ENCODE data around the gene CTNNA3.
"Not testable (repeated sequence)": the region's sequence is repeated elsewhere in the genome, so short reads cannot be mapped to it uniquely, and the experiment has no call there.

CTNNA3 gene

DNA sequence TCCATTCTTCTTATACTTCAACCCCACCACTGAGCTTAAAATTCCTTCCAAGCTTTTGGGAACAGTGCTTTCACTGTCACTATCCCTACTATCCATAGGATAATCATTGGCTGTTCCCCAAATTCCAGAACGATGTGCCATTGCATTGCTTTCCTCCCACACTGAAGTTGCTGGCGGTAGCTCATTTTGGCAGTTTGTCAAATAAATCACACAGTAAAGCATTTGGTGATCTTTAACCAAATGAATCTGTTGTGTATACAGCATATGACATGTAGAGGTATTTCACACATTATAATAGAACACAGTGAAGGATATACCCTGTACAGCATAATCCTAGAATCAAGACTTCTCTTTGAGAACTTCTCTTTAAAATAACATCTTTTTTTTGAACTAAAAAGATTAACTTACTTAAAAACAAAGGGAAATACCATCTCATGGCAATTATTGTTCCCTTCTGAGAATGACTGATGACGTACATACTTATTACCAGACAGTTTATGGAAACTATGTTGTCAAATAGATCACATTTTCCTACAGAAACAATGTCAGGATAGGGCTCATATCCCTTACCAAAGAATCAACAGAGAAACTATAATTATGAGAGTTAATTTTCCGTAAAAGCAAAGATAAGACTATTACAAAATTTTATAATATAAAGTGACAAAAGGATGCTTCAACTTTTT, 93.6 kb downstream of the CTNNA3 start:
- DNase-seq (ENCODE audit: low read depth) = no peak

- no peak for DNase-seq (ENCODE audit: low read depth)
Observed at GRCh38 chr10:67599597-67599996, 96.4 kb downstream of the CTNNA3 start.

GRCh38 chr10:67596641-67597040, 99.4 kb downstream of the CTNNA3 start:
- DNase-seq (ENCODE audit: low read depth) = no peak

- DNase-seq (ENCODE audit: low read depth) = no peak
Observed at GRCh38 chr10:67587771-67588170, 108.2 kb downstream of the CTNNA3 start.

GRCh38 chr10:67575532-67575931, 120.5 kb downstream of the CTNNA3 start:
- no peak for DNase-seq (ENCODE audit: low read depth)

DNA sequence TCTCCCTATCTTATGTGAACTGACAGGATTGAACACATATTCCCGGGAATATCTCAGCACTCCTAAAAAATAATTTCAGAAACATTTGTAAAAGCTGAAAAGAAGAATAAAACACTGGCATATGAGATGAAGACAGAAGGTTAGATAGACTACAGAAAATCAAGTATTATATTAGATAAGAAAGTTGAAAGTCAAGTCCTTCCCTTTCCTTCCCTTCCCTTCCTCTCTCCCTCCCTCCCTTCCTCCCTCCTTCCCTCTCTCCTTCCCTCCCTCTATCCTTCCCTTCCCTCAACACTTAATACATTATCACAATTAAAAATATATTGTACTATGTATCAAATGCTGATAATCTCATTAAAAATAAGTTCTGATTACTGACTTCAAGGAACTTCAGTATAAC, 122.5 kb downstream of the CTNNA3 start:
- DNase-seq (ENCODE audit: low read depth) = no peak

DNA sequence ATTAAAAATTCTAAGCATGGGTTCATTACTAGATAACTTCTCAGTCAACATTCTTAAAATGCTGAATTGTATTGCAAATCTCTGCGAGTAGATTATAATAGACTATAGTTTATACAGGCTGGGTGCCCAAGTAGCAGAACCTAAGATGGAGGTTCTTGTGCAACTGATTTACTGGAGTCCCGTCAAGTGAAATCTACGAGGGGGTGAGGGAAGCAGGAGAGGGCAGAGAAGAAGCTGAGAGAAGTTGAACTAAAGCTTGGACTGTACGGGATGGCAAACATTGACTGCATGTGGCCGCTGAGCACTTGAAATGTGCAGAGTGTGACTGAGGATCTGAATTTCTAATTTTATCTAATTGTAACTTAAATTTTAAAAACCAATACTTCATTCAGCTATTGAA, 124.5 kb downstream of the CTNNA3 start:
- no peak for DNase-seq (ENCODE audit: low read depth)

GRCh38 chr10:67558311-67558710, 137.7 kb downstream of the CTNNA3 start:
- not testable (repeated sequence) for DNase-seq (ENCODE audit: low read depth)

GRCh38 chr10:67553254-67553653, 142.7 kb downstream of the CTNNA3 start:
- no peak for DNase-seq (ENCODE audit: low read depth)

GRCh38 chr10:67550838-67551402, 145.1 kb downstream of the CTNNA3 start:
- DNase-seq (ENCODE audit: low read depth) = no peak

DNA sequence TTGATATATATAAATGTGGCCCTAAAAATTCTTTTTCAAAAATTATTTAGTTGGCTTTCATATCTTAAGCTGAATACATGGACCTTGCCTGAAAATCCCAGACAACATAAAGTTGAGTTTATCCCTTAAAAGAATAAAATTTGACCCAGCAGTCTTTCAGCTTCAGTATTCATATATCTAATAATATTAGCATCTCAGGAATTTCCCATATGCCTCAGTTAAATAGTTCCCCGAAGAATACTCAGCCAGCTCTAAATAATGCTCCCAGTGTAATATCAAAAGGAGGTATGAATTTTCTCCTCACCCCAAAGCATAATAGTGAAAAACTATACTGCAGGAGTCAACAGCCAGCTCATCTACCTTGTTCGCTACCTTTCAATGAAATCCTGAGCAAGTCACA, 145.9 kb downstream of the CTNNA3 start:
- DNase-seq (ENCODE audit: low read depth) = no peak

DNA sequence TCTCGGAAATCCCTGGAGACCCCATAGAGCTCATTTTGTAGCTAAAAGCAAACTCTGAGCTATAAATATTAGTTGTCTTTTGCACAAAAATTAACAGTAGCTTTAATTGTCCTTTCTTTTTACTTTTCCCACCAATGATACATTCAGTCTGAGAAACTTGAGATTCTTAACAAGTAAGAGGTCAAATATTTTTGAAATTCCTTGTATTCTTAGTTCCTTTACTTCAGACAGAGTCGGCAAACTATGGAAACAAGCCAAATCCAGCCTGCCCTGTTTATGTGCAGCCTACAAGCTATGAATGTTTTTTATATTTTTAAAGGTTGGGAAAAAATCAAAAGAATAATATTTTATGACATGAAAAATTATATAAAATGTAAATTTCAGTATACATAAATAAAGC, 146.6 kb downstream of the CTNNA3 start:
- no peak for DNase-seq (ENCODE audit: low read depth)

DNA sequence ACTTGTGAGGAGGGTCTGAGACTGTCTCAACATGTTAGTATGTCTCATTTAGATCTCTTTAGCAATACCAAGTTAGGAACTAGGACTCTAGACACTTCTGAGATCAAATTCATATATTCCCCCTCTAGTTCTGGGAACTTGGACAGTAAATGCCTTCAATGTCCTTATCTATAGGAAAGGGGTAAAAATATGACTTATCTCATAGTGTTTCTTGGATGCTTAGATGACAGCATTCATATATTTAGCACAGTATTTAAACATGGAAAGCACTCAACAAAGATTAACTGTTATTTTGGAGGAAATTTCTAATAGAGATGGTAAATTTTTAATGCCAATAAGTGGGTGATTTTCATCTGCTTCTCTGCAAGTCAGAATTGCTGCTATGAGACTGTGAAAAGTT, 154.6 kb downstream of the CTNNA3 start:
- no peak for DNase-seq (ENCODE audit: low read depth)

GRCh38 chr10:67539312-67539711, 156.7 kb downstream of the CTNNA3 start:
- DNase-seq (ENCODE audit: low read depth) = no peak

DNA sequence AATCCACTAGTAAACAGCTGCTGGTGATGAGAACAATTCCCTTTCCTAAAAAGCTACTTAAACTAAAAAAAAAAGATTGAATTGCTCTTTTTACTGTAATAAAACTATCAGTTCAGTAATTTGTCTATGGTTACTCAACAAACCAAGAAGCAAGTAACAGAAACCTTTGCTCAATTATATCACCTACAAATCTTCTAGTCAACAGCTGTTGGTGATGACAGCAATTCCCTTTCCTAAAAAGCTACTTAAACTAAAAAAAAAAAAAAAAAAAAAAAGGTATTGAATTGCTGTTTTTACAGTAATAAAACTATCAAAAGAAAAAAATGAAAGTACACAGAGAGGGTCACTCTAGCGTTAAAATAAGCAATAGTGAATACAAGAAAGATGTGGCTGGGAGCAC, 158.1 kb downstream of the CTNNA3 start:
- DNase-seq (ENCODE audit: low read depth) = no peak

DNA sequence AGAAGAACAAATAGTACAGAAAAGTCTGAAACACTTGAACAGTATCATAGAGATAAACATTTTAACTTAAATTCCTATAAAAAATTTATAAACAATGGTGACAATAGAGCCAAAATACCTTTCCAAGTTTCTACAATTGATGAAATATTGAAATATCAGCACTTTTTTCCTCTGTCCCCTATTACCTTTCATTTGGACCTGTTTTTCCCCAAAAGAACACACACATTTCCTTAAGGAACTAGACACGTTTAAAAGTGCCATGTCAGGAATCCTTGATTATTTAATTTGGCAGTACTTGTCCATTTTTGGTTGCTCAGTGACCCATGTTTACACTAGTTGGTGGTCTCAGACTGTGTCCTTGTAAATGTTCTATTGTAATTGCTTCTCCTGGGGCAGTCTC, 162.6 kb downstream of the CTNNA3 start:
- DNase-seq (ENCODE audit: low read depth) = no peak

GRCh38 chr10:67530990-67531389, 165.0 kb downstream of the CTNNA3 start:
- DNase-seq (ENCODE audit: low read depth) = not testable (repeated sequence)

DNA sequence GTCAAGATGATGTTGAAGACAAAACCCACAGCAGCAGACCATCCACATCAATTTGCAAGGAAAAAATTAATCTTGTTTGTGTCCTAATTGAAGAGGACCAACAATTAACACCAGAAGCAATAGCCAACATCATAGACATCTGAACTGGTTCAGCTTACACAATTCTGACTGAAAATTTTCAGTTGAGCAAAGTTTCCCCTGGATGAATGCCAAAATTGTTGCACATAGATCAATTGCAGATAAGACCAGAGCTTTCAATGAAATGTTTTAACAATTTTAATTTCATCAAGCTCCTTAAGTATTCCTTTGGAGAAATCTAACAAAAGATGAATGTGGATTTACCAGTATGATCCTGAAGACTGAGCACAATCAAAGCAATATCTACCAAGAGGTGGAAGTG, 168.6 kb downstream of the CTNNA3 start:
- DNase-seq (ENCODE audit: low read depth) = no peak

DNA sequence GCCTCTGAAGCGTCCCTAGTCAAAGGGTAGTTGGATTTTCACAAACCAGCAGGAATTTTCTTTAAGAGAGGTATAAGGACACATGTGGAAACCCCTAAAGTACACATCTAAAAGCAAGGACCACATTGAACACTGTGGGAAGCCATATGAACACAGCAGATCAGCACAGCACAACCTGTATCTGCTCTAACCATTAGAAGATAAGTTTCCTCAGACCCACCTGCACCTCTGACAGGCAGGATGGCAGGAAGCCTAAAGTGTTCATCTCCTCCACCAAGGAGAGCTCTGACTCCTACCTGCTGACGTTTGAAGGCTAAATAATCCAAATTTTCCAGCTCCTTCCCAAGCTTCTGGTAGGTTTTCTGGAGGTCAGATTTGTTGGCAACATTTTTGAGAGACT, 174.4 kb downstream of the CTNNA3 start:
- DNase-seq (ENCODE audit: low read depth) = no peak

- DNase-seq (ENCODE audit: low read depth) = no peak
Observed at GRCh38 chr10:67520924-67521520, 175.0 kb downstream of the CTNNA3 start.

GRCh38 chr10:67519434-67519833, 176.6 kb downstream of the CTNNA3 start:
- no peak for DNase-seq (ENCODE audit: low read depth)

GRCh38 chr10:67518756-67519155, 177.2 kb downstream of the CTNNA3 start:
- no peak for DNase-seq (ENCODE audit: low read depth)

DNA sequence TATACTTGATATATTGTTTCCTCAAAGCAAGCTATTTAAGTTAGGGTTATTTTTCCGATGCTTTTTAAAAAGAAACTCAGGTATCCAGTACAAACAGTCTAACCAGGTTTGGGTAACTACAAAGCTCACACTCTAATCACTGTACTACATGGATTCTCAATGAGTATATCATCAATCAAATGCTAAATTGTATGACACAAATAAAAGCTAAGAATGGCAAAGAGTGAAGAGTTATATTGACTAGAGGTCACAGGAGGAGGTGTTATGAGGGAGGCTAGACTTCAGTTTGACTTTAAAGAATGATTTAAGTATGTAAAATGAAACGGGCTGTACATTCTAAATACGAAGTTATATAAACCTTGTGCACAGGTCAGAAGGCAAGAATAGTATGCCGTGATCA, 178.0 kb downstream of the CTNNA3 start:
- DNase-seq (ENCODE audit: low read depth) = no peak

- no peak for DNase-seq (ENCODE audit: low read depth)
Observed at GRCh38 chr10:67506757-67507091, 189.3 kb downstream of the CTNNA3 start.

Measured in activated T-helper 9 cell treated with anti-CD3 and anti-CD28 coated beads, Interleukin-2, amount 50 U/mL, for 16 hours (primary cell).